B cell (primary cell): ENCODE data around the gene RBM43.

Experiments used
- EZH2 ChIP-seq: IDR thresholded peaks from 2 replicates; pipeline ENCODE4 v1.6.1; 2012; ENCODE audit warnings: borderline replicate concordance, low read depth, mild to moderate bottlenecking, moderate library complexity, low read length; ENCODE audit not compliant: insufficient read depth, poor library complexity, severe bottlenecking
- TF ChIP-seq, protein P1 (sequence below): fragments of 200-600 bp; IDR thresholded peaks from one replicate; pipeline ENCODE4 v1.8.0; 2022; ENCODE audit warnings: antibody characterized with exemption, mild to moderate bottlenecking

DNA sequence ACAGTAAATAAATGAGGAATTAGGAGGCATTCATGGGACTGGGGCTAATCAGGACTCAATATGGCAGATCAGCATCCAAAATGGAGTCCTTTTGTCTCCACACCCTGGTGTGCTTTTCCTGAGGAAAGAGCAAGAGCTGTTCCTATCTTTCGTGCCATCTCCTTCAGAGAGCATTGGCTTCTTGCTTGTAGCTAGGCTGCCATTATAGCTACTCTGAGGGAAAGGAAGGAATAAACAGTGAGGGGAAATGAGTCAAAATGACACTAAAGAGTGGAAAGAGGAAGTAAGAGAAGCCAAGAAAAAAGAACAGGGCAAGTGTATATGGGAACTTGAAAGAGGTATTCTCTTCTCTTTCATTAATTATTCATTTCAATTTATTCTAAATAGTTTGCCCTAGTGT lies 36.2 kb upstream of the RBM43 start:
- TF ChIP-seq, protein P1, sequence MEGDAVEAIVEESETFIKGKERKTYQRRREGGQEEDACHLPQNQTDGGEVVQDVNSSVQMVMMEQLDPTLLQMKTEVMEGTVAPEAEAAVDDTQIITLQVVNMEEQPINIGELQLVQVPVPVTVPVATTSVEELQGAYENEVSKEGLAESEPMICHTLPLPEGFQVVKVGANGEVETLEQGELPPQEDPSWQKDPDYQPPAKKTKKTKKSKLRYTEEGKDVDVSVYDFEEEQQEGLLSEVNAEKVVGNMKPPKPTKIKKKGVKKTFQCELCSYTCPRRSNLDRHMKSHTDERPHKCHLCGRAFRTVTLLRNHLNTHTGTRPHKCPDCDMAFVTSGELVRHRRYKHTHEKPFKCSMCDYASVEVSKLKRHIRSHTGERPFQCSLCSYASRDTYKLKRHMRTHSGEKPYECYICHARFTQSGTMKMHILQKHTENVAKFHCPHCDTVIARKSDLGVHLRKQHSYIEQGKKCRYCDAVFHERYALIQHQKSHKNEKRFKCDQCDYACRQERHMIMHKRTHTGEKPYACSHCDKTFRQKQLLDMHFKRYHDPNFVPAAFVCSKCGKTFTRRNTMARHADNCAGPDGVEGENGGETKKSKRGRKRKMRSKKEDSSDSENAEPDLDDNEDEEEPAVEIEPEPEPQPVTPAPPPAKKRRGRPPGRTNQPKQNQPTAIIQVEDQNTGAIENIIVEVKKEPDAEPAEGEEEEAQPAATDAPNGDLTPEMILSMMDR: no peak
- no peak for TF ChIP-seq EZH2
